GM18909 (cell line): ENCODE results near the gene C11orf87.

ENCODE experiments used
- ATAC-seq: cut with Tn5 transposase; IDR thresholded peaks from one replicate; pipeline ENCODE4 v1.9.1; 2021; ENCODE audit warnings: mild to moderate bottlenecking; ENCODE audit not compliant: unreplicated experiment, poor library complexity

The C11orf87 gene

GRCh38 chr11:109435121-109435742, 13.2 kb downstream of the C11orf87 start:
- no peak for ATAC-seq

DNA sequence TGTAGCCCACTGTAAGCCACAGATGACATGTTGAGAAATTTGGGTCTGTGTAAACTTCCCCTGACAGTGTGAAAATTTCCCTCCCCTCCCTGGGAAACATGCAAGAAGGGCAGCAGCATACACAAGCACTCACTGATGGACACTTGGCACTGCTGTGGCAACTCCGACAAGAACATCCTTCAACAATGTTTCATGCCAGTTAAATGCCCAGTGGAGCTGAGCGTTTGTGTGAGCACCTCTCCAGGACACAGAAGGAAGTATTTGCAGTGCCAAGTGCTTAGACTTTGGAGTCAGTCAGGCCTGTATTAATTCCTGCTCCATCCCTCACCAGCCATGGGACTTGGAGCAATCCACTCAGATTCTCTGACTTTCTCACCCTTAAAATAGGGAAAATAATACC, 17.7 kb downstream of the C11orf87 start:
- no peak for ATAC-seq

DNA sequence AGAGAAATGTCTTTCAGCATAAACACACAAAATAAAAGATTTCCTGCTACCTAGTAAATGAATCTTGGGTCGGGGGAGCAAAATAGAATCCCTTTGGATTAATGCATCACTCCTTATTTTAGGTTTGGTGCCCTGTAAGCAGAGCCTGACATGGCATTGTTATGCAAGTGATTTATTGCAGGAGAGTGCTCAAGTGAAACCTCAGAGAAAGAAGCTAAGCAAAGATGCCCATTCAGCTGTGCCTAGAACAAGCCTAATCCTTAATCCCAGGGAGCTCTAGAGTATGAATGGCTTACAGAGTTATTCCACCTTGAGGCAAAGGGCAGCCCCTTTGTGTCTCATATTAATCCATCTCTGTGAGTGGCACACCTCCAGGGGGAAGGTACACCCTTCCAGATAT, 21.1 kb downstream of the C11orf87 start:
- ATAC-seq: no peak

GRCh38 chr11:109454857-109455256, 32.9 kb downstream of the C11orf87 start:
- no peak for ATAC-seq
